ENCODE results near the gene ZC3H11A.
"Not testable (repeated sequence)": the region's sequence is repeated elsewhere in the genome, so short reads cannot be mapped to it uniquely, and the experiment has no call there.

Gene ZC3H11A

DNA sequence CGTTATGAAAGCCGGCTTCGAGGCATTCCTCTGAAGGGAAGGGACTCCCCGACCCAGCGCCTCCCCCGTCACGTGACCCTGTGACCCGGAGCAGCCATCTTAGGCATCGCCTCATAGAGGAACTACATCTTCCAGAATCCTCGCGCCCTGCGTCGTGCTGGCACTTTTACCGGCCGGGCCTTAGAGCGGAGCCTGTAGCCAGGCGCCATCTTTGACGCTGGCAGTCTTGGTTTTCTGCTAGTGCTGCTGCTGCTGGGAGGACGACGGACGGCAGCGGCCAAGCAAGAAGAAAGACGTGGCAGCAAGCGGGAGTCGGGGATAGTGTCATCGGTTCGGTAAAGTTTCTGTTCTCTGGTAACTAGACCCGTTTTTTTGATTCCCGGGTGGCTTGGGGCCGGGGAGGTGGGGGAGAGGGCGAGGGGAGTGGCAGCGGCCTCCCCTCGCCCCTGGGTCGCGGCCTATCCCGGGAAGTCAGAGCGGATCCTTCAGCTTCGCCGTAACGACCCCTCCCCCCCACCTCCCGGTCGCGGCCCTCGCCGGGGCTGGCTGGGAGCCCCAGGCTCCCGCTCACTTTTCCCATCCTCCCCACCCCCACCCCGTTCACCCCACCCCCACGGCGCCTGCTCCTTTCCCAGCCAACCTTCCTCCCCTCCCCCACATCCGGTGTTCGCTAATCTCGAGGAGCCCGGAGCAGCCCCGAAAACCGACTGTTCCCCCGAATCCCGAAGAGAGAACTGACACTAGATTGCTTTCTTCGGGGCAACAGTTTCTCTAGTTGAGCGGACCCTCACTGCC, at the start of gene ZC3H11A, which contains the start of gene ZBED6:
TSS of gene ZC3H11A (plus strand) at position 183 of the 795 bp plus-strand sequence. CDS start 21,448 bp downstream, outside the sequence.
TSS of gene ZBED6 (plus strand) at position 183 of the 795 bp plus-strand sequence. CDS start 1,900 bp downstream, outside the sequence.
- Histone ChIP-seq H3K36me3 (ENCODE audit: control insufficient read depth, low read length) (peaks cover 45% of the 10 kb centered on the region), H3K27ac (ENCODE audit: low read depth, low read length) (peak within 1 kb of the TSS; percentile 61), H3K27me3 (ENCODE audit: control insufficient read depth, low read length) (no peaks in the 10 kb centered on the region), H3K4me1 (ENCODE audit: control insufficient read depth, low read length) (peaks cover 41% of the 10 kb centered on the region), H3K79me2 (ENCODE audit: control insufficient read depth, low read length) (peaks cover 52% of the 10 kb centered on the region), H3K9me2 (replicated peaks; ENCODE audit: control insufficient read depth, low read length) (no peaks in the 10 kb centered on the region), H3K4me2 (ENCODE audit: low read length) (peak within 1 kb of the TSS; percentile 79), H3F3A (ENCODE audit: control insufficient read depth, insufficient read depth) (no peaks in the 10 kb centered on the region), H4K20me1 (ENCODE audit: control insufficient read depth, insufficient read depth, low read depth, low read length) (peaks cover 28% of the 10 kb centered on the region), H3K4me3 (ENCODE audit: low read length) (peak within 1 kb of the TSS; percentile 98), H3K9me3 (ENCODE audit: control insufficient read depth, insufficient read depth, low read length) (no peaks in the 10 kb centered on the region)
- TF ChIP-seq EZH2phosphoT487 (IDR thresholded peaks at IDR 0.05; ENCODE audit: borderline replicate concordance, low read length) = no peak
- TF ChIP-seq, protein P1, sequence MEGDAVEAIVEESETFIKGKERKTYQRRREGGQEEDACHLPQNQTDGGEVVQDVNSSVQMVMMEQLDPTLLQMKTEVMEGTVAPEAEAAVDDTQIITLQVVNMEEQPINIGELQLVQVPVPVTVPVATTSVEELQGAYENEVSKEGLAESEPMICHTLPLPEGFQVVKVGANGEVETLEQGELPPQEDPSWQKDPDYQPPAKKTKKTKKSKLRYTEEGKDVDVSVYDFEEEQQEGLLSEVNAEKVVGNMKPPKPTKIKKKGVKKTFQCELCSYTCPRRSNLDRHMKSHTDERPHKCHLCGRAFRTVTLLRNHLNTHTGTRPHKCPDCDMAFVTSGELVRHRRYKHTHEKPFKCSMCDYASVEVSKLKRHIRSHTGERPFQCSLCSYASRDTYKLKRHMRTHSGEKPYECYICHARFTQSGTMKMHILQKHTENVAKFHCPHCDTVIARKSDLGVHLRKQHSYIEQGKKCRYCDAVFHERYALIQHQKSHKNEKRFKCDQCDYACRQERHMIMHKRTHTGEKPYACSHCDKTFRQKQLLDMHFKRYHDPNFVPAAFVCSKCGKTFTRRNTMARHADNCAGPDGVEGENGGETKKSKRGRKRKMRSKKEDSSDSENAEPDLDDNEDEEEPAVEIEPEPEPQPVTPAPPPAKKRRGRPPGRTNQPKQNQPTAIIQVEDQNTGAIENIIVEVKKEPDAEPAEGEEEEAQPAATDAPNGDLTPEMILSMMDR (IDR thresholded peaks at IDR 0.05; ENCODE audit: low read depth, low read length, poor library complexity, severe bottlenecking) = no peak

DNA sequence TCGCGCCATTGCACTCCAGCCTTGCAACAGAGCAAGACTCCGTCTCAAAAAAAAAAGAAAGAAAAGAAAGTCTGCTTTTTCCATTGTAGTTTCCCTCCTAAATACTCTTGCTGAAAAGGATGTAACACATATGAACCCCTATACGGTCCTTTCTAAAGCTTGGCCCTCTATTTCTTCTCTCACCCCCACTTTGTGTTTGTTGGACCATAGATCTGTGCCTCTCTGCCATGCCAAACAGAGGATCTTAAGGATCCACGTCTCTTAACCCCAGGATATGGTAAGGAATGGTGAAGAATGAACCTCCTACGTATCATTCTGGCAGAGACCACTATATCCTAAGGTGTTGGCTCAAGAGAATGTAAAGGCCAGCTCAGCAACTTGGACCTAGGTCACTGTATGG, 49.1 kb upstream of the ZC3H11A start:
- Histone ChIP-seq H3K4me1 (ENCODE audit: control insufficient read depth, low read length) (peaks cover 17% of the 10 kb centered on the region), H3F3A (ENCODE audit: control insufficient read depth, insufficient read depth) (no peaks in the 10 kb centered on the region), H3K36me3 (ENCODE audit: control insufficient read depth, low read length) (no peaks in the 10 kb centered on the region), H3K27me3 (ENCODE audit: control insufficient read depth, low read length) (peaks cover 5% of the 10 kb centered on the region; the same call in 1 of the 2 replicates), H4K20me1 (ENCODE audit: control insufficient read depth, insufficient read depth, low read depth, low read length) (no peaks in the 10 kb centered on the region), H3K4me2 (ENCODE audit: low read length) (no peak overlapping the region), H3K79me2 (ENCODE audit: control insufficient read depth, low read length) (no peaks in the 10 kb centered on the region), H3K27ac (ENCODE audit: low read depth, low read length) (no peak overlapping the region), H3K9me2 (replicated peaks; ENCODE audit: control insufficient read depth, low read length) (no peaks in the 10 kb centered on the region), H3K4me3 (ENCODE audit: low read length) (no peak overlapping the region), H3K9me3 (ENCODE audit: control insufficient read depth, insufficient read depth, low read length) (no peaks in the 10 kb centered on the region)
- no peak for TF ChIP-seq EZH2phosphoT487 (IDR thresholded peaks at IDR 0.05; ENCODE audit: borderline replicate concordance, low read length)
- TF ChIP-seq, protein P1 (IDR thresholded peaks at IDR 0.05; ENCODE audit: low read depth, low read length, poor library complexity, severe bottlenecking) = no peak

DNA sequence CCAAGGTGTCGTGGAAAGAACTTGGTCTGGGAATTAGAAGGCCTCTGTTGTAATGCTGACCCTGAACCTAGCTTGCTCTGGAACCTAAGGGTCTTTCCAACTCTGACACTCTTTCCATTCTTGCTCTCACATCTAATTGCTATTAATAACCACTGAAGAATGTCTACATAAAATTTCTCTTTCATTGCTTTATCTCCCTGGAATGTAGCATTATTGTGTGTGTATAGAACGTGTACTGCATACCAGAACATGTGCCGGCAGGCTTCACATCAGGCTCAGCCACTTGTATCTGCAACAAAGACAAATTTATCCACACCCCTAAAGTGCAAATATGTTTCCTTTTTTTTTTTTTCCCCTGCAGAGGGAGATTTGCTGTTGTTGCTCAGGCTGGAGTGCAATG, 44.4 kb upstream of the ZC3H11A start:
- H3K79me2 ChIP-seq (ENCODE audit: control insufficient read depth, low read length) = no peaks in the 10 kb centered on the region
- TF ChIP-seq, protein P1 (IDR thresholded peaks at IDR 0.05; ENCODE audit: low read depth, low read length, poor library complexity, severe bottlenecking) = no peak
- TF ChIP-seq EZH2phosphoT487 (IDR thresholded peaks at IDR 0.05; ENCODE audit: borderline replicate concordance, low read length) = no peak
- H3K9me3 ChIP-seq (ENCODE audit: control insufficient read depth, insufficient read depth, low read length) = no peaks in the 10 kb centered on the region
- no peak overlapping the region for H3K4me3 ChIP-seq (ENCODE audit: low read length)
- no peaks in the 10 kb centered on the region for H3K9me2 ChIP-seq (replicated peaks; ENCODE audit: control insufficient read depth, low read length)
- H3K27me3 ChIP-seq (ENCODE audit: control insufficient read depth, low read length) = no peaks in the 10 kb centered on the region
- H3K27ac ChIP-seq (ENCODE audit: low read depth, low read length) = no peak overlapping the region
- no peak overlapping the region for H3K4me2 ChIP-seq (ENCODE audit: low read length)
- H3F3A ChIP-seq (ENCODE audit: control insufficient read depth, insufficient read depth) = no peaks in the 10 kb centered on the region
- H4K20me1 ChIP-seq (ENCODE audit: control insufficient read depth, insufficient read depth, low read depth, low read length) = no peaks in the 10 kb centered on the region
- peaks cover 24% of the 10 kb centered on the region for H3K4me1 ChIP-seq (ENCODE audit: control insufficient read depth, low read length)
- no peaks in the 10 kb centered on the region for H3K36me3 ChIP-seq (ENCODE audit: control insufficient read depth, low read length)

DNA sequence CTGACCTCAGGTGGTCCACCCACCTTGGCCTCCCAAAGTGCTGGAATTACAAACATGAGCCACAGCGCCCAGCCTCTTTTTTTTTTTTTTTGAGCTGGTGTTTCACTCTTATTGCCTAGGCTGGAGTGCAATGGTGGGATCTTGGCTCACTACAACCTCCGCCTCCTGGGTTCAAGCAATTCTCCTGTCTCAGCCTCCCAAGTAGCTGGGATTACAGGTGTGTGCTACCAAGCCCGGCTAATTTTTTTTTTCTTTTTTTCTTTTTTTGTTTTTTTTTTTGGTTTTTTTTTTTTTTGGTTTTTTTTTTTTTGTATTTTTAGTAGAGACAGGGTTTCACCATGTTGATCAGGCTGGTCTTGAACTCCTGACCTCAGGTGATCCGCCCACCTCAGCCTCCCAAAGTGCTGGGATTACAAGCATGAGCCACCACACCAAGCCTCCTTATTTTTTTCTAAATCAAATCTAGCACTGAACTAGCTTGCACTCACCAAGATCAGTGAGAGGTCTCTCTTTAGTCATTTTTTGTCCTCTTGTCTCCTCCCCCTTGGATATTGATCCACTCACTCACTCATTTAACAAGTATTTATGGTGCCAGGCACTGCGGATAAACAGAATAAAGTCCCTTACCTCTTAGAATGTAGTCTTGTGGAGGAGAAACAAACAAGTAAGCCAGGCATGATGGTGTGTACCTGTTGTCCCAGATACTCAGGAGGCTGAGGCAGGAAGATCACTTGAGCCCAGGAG, 43.6 kb upstream of the ZC3H11A start:
- not testable (repeated sequence) for H3K9me3 ChIP-seq (ENCODE audit: control insufficient read depth, insufficient read depth, low read length); H3K9me2 ChIP-seq (replicated peaks; ENCODE audit: control insufficient read depth, low read length); H3K36me3 ChIP-seq (ENCODE audit: control insufficient read depth, low read length); H3F3A ChIP-seq (ENCODE audit: control insufficient read depth, insufficient read depth); H3K79me2 ChIP-seq (ENCODE audit: control insufficient read depth, low read length); H3K27me3 ChIP-seq (ENCODE audit: control insufficient read depth, low read length); H3K4me2 ChIP-seq (ENCODE audit: low read length); H4K20me1 ChIP-seq (ENCODE audit: control insufficient read depth, insufficient read depth, low read depth, low read length); H3K27ac ChIP-seq (ENCODE audit: low read depth, low read length); H3K4me3 ChIP-seq (ENCODE audit: low read length)
- peaks cover 24% of the 10 kb centered on the region for H3K4me1 ChIP-seq (ENCODE audit: control insufficient read depth, low read length)

Measured in DOHH2 (cell line).